Esophagus squamous epithelium (tissue), 5 donors: ENCODE data around the gene MAPK8IP1. TPM values are rescaled to one million over a fixed set of nuclear protein-coding genes. Genes with fewer than 3 reads are reported as not detected.

ENCODE experiments used
- DNase-seq: peaks from one replicate; lab custom pipeline; 2025; lab: John Stamatoyannopoulos, UW
- H3K27ac ChIP-seq, 4 donors: fragments of 200-600 bp; sonication (generic); one replicate each; pipeline ENCODE4 v1.5.1; 2016 to 2019; ENCODE audit warnings: mild to moderate bottlenecking in 1 of 4
- H3K27me3 ChIP-seq, 4 donors: fragments of 200-600 bp; sonication (generic); 1 replicate in 3 of 4; 2 replicates in 1 of 4; pipeline versions ENCODE4 v1.5.1 to v1.6.0; 2017 to 2021; ENCODE audit warnings: antibody characterized with exemption in 1 of 4
- H3K36me3 ChIP-seq, 3 donors: fragments of 200-600 bp; sonication (generic); one replicate each; pipeline ENCODE4 v1.5.1; 2016 to 2019
- H3K4me1 ChIP-seq, 3 donors: fragments of 200-600 bp; sonication (generic); one replicate each; pipeline ENCODE4 v1.5.1; 2017 to 2019
- H3K4me3 ChIP-seq, 4 donors: fragments of 200-600 bp; sonication (generic); 1 replicate in 3 of 4; 2 replicates in 1 of 4; pipeline ENCODE4 v1.5.1; 2016 to 2019; ENCODE audit warnings: mild to moderate bottlenecking in 2 of 4, moderate library complexity in 1 of 4
- H3K9me3 ChIP-seq, 3 donors: fragments of 200-600 bp; sonication (generic); one replicate each; pipeline ENCODE4 v1.5.1; 2016 to 2019
- CTCF ChIP-seq, 6 experiments: fragments of 450-650 bp in 4 of 6; fragments of 200-600 bp in 2 of 6; sonication (generic) in 2 of 6; IDR thresholded peaks; one replicate each; pipeline ENCODE4 v1.5.1; 2016 to 2019; ENCODE audit warnings: antibody characterized with exemption in 6 of 6, mild to moderate bottlenecking in 4 of 6, moderate library complexity in 4 of 6
- POLR2A ChIP-seq, 4 donors: fragments of 450-650 bp; IDR thresholded peaks; one replicate each; pipeline ENCODE4 v1.6.1; 2017; ENCODE audit warnings: antibody characterized with exemption in 4 of 4, mild to moderate bottlenecking in 4 of 4, moderate library complexity in 3 of 4
- WGBS, 2 donors: methylation state at CpG; one replicate each; pipeline ENCODE4 v1.1.5; 2018; 5-methylcytosine and 5-hydroxymethylcytosine counted together
- intact Hi-C: fragments of 100-400 bp; cut with DNase I; formaldehyde crosslinking; loops from one replicate; pipeline ENCODE4 v1.15.0; 2022
- total RNA-seq, 4 donors: library from RNA; depleted of rRNA; stranded (reverse); fragments of >200 nt; gene quantifications; one replicate each; pipeline ENCODE4 v1.1.0, GENCODE V29; 2016
- donor health status: DM: yes; HTN: yes; CAD: no.

Gene MAPK8IP1
- total RNA-seq, 4 donors from 2014 or later = 0.57 to 4.0 (median 1.3) TPM

- intact Hi-C loops = no loop called here
- WGBS, 2 donors = 67 to 85% methylated on average over 4 of the region's 4 CpGs
- peaks cover 10 to 54% (median 14%) of the 10 kb centered on the region in 3 donors for H3K4me1 ChIP-seq
Observed at GRCh38 chr11:45846174-45846675, 39.2 kb upstream of the MAPK8IP1 start.

GRCh38 chr11:45846974-45847910, 38.2 kb upstream of the MAPK8IP1 start, which contains the start of gene CRY2:
Gene CRY2 (plus strand): TSS chr11:45847475. CDS start chr11:45847491, 16 bp downstream.
- Histone ChIP-seq H3K4me1 (peaks cover 14 to 65% (median 15%) of the 10 kb centered on the region in 3 donors), H3K36me3 (no peaks in the 10 kb centered on the region), H3K4me3 (peak within 1 kb of the TSS; percentile 77 to 91 (median 90)), H3K9me3 (no peaks in the 10 kb centered on the region), H3K27ac (peak within 1 kb of the TSS; percentile 95 to 96 (median 96)), H3K27me3 (no peaks in the 10 kb centered on the region)
- TF ChIP-seq POLR2A (IDR thresholded peaks at IDR 0.05) (peak in 3 of 4 donors; percentile 69 to 98 (median 98)), CTCF (IDR thresholded peaks at IDR 0.05) (no peak)
- intact Hi-C loops = no loop called here
- peak; percentile 97 for DNase-seq
- 0% methylated on average over 1 to 4 of the region's 75 CpGs for WGBS, 2 donors

More at GRCh38 chr11:45846174-45846675, 39.2 kb upstream of the MAPK8IP1 start:
- no peak for DNase-seq
- Histone ChIP-seq H3K27me3 (no peaks in the 10 kb centered on the region), H3K36me3 (no peaks in the 10 kb centered on the region), H3K9me3 (no peaks in the 10 kb centered on the region), H3K27ac (peak overlapping the region; percentile 95 to 96 (median 96)), H3K4me3 (peak overlapping the region in 1 of 4 donors; percentile 91)
- TF ChIP-seq CTCF (IDR thresholded peaks at IDR 0.05) (no peak), POLR2A (IDR thresholded peaks at IDR 0.05) (no peak)

GRCh38 chr11:45847911-45848316, 37.5 kb upstream of the MAPK8IP1 start:
- peak overlapping the region; percentile 77 to 91 (median 90) for H3K4me3 ChIP-seq
- peak overlapping the region; percentile 95 to 96 (median 96) for H3K27ac ChIP-seq
- no peaks in the 10 kb centered on the region for H3K27me3 ChIP-seq
- TF ChIP-seq CTCF (IDR thresholded peaks at IDR 0.05) (peak in 1 of 6 experiments; percentile 27), POLR2A (IDR thresholded peaks at IDR 0.05) (no peak)
- 0 to 1% methylated on average over 14 of the region's 16 CpGs for WGBS, 2 donors
- no peaks in the 10 kb centered on the region for H3K9me3 ChIP-seq
- DNase-seq = no peak
- H3K36me3 ChIP-seq = no peaks in the 10 kb centered on the region
- H3K4me1 ChIP-seq = peaks cover 14 to 71% (median 22%) of the 10 kb centered on the region in 3 donors
- intact Hi-C loops = no loop called here

GRCh38 chr11:45848654-45849081, 36.8 kb upstream of the MAPK8IP1 start:
- WGBS, 2 donors = 42 to 43% methylated on average over 8 of the region's 8 CpGs
- Histone ChIP-seq H3K27ac (peak overlapping the region in 3 of 4 donors; percentile 36 to 96 (median 95)), H3K4me3 (peak overlapping the region in 3 of 4 donors; percentile 77 to 91 (median 89)), H3K9me3 (no peaks in the 10 kb centered on the region), H3K36me3 (no peaks in the 10 kb centered on the region), H3K27me3 (no peaks in the 10 kb centered on the region), H3K4me1 (peaks cover 14 to 69% (median 22%) of the 10 kb centered on the region in 3 donors)
- TF ChIP-seq CTCF (IDR thresholded peaks at IDR 0.05) (no peak), POLR2A (IDR thresholded peaks at IDR 0.05) (no peak)
- intact Hi-C loops = no loop called here
- no peak for DNase-seq
